ENCODE results near the gene LGALS7B. TPM values are rescaled to one million over a fixed set of nuclear protein-coding genes. Genes with fewer than 3 reads are reported as not detected.
"Not testable (repeated sequence)": the region's sequence is repeated elsewhere in the genome, so short reads cannot be mapped to it uniquely, and the experiment has no call there.

LGALS7B gene
- total RNA-seq, 1 donor from 2014 or later: not detected

- TF ChIP-seq CTCF (IDR thresholded peaks at IDR 0.05; ENCODE audit: partially characterized antibody, unreplicated experiment): no peak
- Mint-ChIP-seq H3K9me3 (ENCODE audit: unreplicated experiment) (no peaks in the 10 kb centered on the region), H3K27ac (ENCODE audit: unreplicated experiment) (no peak overlapping the region), H3K4me1 (ENCODE audit: low read depth, unreplicated experiment) (no peaks in the 10 kb centered on the region), H3K36me3 (ENCODE audit: unreplicated experiment) (no peaks in the 10 kb centered on the region), H3K4me3 (ENCODE audit: unreplicated experiment) (no peak overlapping the region), H3K27me3 (ENCODE audit: unreplicated experiment) (peaks cover 1% of the 10 kb centered on the region)
- no peak for DNase-seq
Measured at GRCh38 chr19:38763795-38764220, 25.2 kb upstream of the LGALS7B start.

GRCh38 chr19:38765214-38765613 is 23.8 kb upstream of the LGALS7B start:
- H3K27me3 Mint-ChIP-seq (ENCODE audit: unreplicated experiment): peaks cover 4% of the 10 kb centered on the region
- no peak overlapping the region for H3K27ac Mint-ChIP-seq (ENCODE audit: unreplicated experiment)
- H3K36me3 Mint-ChIP-seq (ENCODE audit: unreplicated experiment): no peaks in the 10 kb centered on the region
- no peaks in the 10 kb centered on the region for H3K4me1 Mint-ChIP-seq (ENCODE audit: low read depth, unreplicated experiment)
- no peak overlapping the region for H3K4me3 Mint-ChIP-seq (ENCODE audit: unreplicated experiment)
- peaks cover 4% of the 10 kb centered on the region for H3K9me3 Mint-ChIP-seq (ENCODE audit: unreplicated experiment)
- TF ChIP-seq CTCF (IDR thresholded peaks at IDR 0.05; ENCODE audit: partially characterized antibody, unreplicated experiment): no peak
- DNase-seq: no peak

GRCh38 chr19:38766276-38767047 is 22.5 kb upstream of the LGALS7B start:
- no peak for DNase-seq
- Mint-ChIP-seq H3K36me3 (ENCODE audit: unreplicated experiment) (no peaks in the 10 kb centered on the region), H3K27ac (ENCODE audit: unreplicated experiment) (no peak overlapping the region), H3K9me3 (ENCODE audit: unreplicated experiment) (peaks cover 4% of the 10 kb centered on the region), H3K4me3 (ENCODE audit: unreplicated experiment) (no peak overlapping the region), H3K27me3 (ENCODE audit: unreplicated experiment) (peaks cover 4% of the 10 kb centered on the region), H3K4me1 (ENCODE audit: low read depth, unreplicated experiment) (no peaks in the 10 kb centered on the region)
- no peak for TF ChIP-seq CTCF (IDR thresholded peaks at IDR 0.05; ENCODE audit: partially characterized antibody, unreplicated experiment)

- Mint-ChIP-seq H3K27ac (ENCODE audit: unreplicated experiment) (peak overlapping the region; percentile 43), H3K4me3 (ENCODE audit: unreplicated experiment) (peak overlapping the region; percentile 71), H3K27me3 (ENCODE audit: unreplicated experiment) (peaks cover 4% of the 10 kb centered on the region)
Measured at GRCh38 chr19:38769635-38770211, 19.3 kb upstream of the LGALS7B start.

GRCh38 chr19:38770228-38770948 is 18.6 kb upstream of the LGALS7B start:
- not testable (repeated sequence) for H3K9me3 Mint-ChIP-seq (ENCODE audit: unreplicated experiment); DNase-seq; H3K27me3 Mint-ChIP-seq (ENCODE audit: unreplicated experiment); H3K4me3 Mint-ChIP-seq (ENCODE audit: unreplicated experiment); H3K36me3 Mint-ChIP-seq (ENCODE audit: unreplicated experiment); H3K27ac Mint-ChIP-seq (ENCODE audit: unreplicated experiment); H3K4me1 Mint-ChIP-seq (ENCODE audit: low read depth, unreplicated experiment)

More at GRCh38 chr19:38769635-38770211, 19.3 kb upstream of the LGALS7B start:
- peak; percentile 88 for DNase-seq
- H3K9me3 Mint-ChIP-seq (ENCODE audit: unreplicated experiment): peaks cover 4% of the 10 kb centered on the region
- no peaks in the 10 kb centered on the region for H3K36me3 Mint-ChIP-seq (ENCODE audit: unreplicated experiment)
- peak; percentile 96 for TF ChIP-seq CTCF (IDR thresholded peaks at IDR 0.05; ENCODE audit: partially characterized antibody, unreplicated experiment)
- no peaks in the 10 kb centered on the region for H3K4me1 Mint-ChIP-seq (ENCODE audit: low read depth, unreplicated experiment)

- not testable (repeated sequence) for H3K4me1 Mint-ChIP-seq (ENCODE audit: low read depth, unreplicated experiment); DNase-seq; H3K27ac Mint-ChIP-seq (ENCODE audit: unreplicated experiment); H3K36me3 Mint-ChIP-seq (ENCODE audit: unreplicated experiment); H3K4me3 Mint-ChIP-seq (ENCODE audit: unreplicated experiment); H3K27me3 Mint-ChIP-seq (ENCODE audit: unreplicated experiment); H3K9me3 Mint-ChIP-seq (ENCODE audit: unreplicated experiment)
Measured at GRCh38 chr19:38770949-38771275, 18.1 kb upstream of the LGALS7B start.

- not testable (repeated sequence) for H3K9me3 Mint-ChIP-seq (ENCODE audit: unreplicated experiment); DNase-seq; H3K27me3 Mint-ChIP-seq (ENCODE audit: unreplicated experiment); H3K4me1 Mint-ChIP-seq (ENCODE audit: low read depth, unreplicated experiment); H3K27ac Mint-ChIP-seq (ENCODE audit: unreplicated experiment); H3K36me3 Mint-ChIP-seq (ENCODE audit: unreplicated experiment); H3K4me3 Mint-ChIP-seq (ENCODE audit: unreplicated experiment)
Measured at GRCh38 chr19:38771569-38771968, 17.4 kb upstream of the LGALS7B start.

Measured in glutamatergic neuron (in vitro differentiated cells).